GM23248 (cell line): ENCODE measurements around the gene PQBP1. TPM values are rescaled to one million over a fixed set of nuclear protein-coding genes. Genes with fewer than 3 reads are reported as not detected.
"Not testable (repeated sequence)": the region's sequence is repeated elsewhere in the genome, so short reads cannot be mapped to it uniquely, and the experiment has no call there.

Source experiments
- DNase-seq: peaks from one replicate; pipeline ENCODE4 v3.0.0-alpha.2; 2015
- H2AFZ ChIP-seq: fragments of 200-600 bp; sonication (generic); 2 replicates; pipeline ENCODE4 v1.6.1; 2016; ENCODE audit warnings: antibody characterized with exemption
- H3F3A ChIP-seq: fragments of 200-600 bp; sonication (generic); 2 replicates; pipeline ENCODE4 v1.6.1; 2016; ENCODE audit warnings: mild to moderate bottlenecking, antibody characterized with exemption, mixed run types; ENCODE audit not compliant: insufficient read depth
- H3K27ac ChIP-seq: fragments of 200-600 bp; sonication (generic); 2 replicates; pipeline ENCODE4 v1.5.1; 2016; ENCODE audit warnings: mild to moderate bottlenecking
- H3K27me3 ChIP-seq: fragments of 200-600 bp; sonication (generic); replicated peaks from 2 replicates; pipeline ENCODE4 v1.6.1; 2016; ENCODE audit warnings: mild to moderate bottlenecking; ENCODE audit not compliant: insufficient read depth
- H3K36me3 ChIP-seq: fragments of 200-600 bp; sonication (generic); 2 replicates; pipeline ENCODE4 v1.6.1; 2016; ENCODE audit warnings: low read depth, mild to moderate bottlenecking
- H3K4me1 ChIP-seq: fragments of 200-600 bp; sonication (generic); 2 replicates; pipeline ENCODE4 v1.6.1; 2016; ENCODE audit warnings: mild to moderate bottlenecking; ENCODE audit not compliant: insufficient read depth
- H3K4me2 ChIP-seq: fragments of 200-600 bp; sonication (generic); one replicate; pipeline ENCODE4 v1.6.1; 2016; ENCODE audit warnings: mild to moderate bottlenecking; ENCODE audit not compliant: unreplicated experiment
- H3K4me3 ChIP-seq: fragments of 200-600 bp; sonication (generic); 2 replicates; pipeline ENCODE4 v1.5.1; 2016; ENCODE audit warnings: mild to moderate bottlenecking
- H3K79me2 ChIP-seq: fragments of 200-600 bp; sonication (generic); 2 replicates; pipeline ENCODE4 v1.6.1; 2016; ENCODE audit warnings: mild to moderate bottlenecking; ENCODE audit not compliant: insufficient read depth
- H3K9ac ChIP-seq: fragments of 200-600 bp; sonication (generic); 2 replicates; pipeline ENCODE4 v1.6.1; 2016; ENCODE audit warnings: mild to moderate bottlenecking
- H3K9me2 ChIP-seq: fragments of 200-600 bp; sonication (generic); 2 replicates; pipeline ENCODE4 v1.6.1; 2016; ENCODE audit warnings: mixed run types, mild to moderate bottlenecking, moderate library complexity; ENCODE audit not compliant: insufficient read depth
- H3K9me3 ChIP-seq: fragments of 200-600 bp; sonication (generic); one replicate; pipeline ENCODE4 v1.6.1; 2017; ENCODE audit warnings: low read depth
- H4K20me1 ChIP-seq: fragments of 200-600 bp; sonication (generic); 2 replicates; pipeline ENCODE4 v1.6.0; 2016; ENCODE audit not compliant: insufficient read depth
- EZH2 ChIP-seq: fragments of 200-600 bp; sonication (generic); IDR thresholded peaks from 2 replicates; pipeline ENCODE4 v1.6.1; 2018; ENCODE audit warnings: antibody characterized with exemption, mild to moderate bottlenecking; ENCODE audit not compliant: insufficient read depth, poor library complexity, severe bottlenecking
- EZH2phosphoT487 ChIP-seq: fragments of 200-600 bp; sonication (generic); IDR thresholded peaks from 2 replicates; pipeline ENCODE4 v1.6.1; 2018; ENCODE audit warnings: antibody characterized with exemption, moderate library complexity, mild to moderate bottlenecking, low read depth; ENCODE audit not compliant: insufficient read depth
- WGBS, 2 experiments: methylation state at CpG; one replicate each; pipeline ENCODE4 v1.1.6; 2015 to 2017; ENCODE audit warnings: low lambda C conversion rate in 2 of 2, low coverage in 1 of 2; ENCODE audit errors: missing lambda C conversion rate in 2 of 2; 5-methylcytosine and 5-hydroxymethylcytosine counted together
- in situ Hi-C: fragments of 300-500 bp; cut with MboI; formaldehyde crosslinking; loops from 2 replicates; pipeline ENCODE4 v1.15.0; 2020
- polyA plus RNA-seq: library from polyadenylated mRNA; unstranded; fragments of >200 nt; fragmentation: Nextera tagmentation; extraction: Ambion mirVana; gene quantifications from 2 replicates; pipeline ENCODE4 v1.2.1, GENCODE V29; 2016
- total RNA-seq: library from RNA; depleted of rRNA; stranded (reverse); fragments of >200 nt; shearing (Covaris generic); gene quantifications from 2 replicates; pipeline ENCODE4 v1.2.3, GENCODE V29; 2014; rRNA removed

Gene PQBP1
- 18.1 and 30.3 TPM in 2 replicates for total RNA-seq
- 45.4 and 49.7 TPM in 2 replicates for polyA plus RNA-seq

GRCh38 chrX:48897625-48898306, at the start of gene PQBP1, which contains the start of gene TIMM17B:
TSS of gene PQBP1 (plus strand) at chrX:48897930. CDS start at chrX:48898510, 580 bp downstream.
TSS of gene TIMM17B (minus strand) at chrX:48897768. CDS start at chrX:48897749, 19 bp downstream.
- peaks cover 44% of the 10 kb centered on the region for H3K79me2 ChIP-seq
- peak within 1 kb of the TSS; percentile 94 for H3K9ac ChIP-seq
- in situ Hi-C loops: no loop called here
- H4K20me1 ChIP-seq: no peaks in the 10 kb centered on the region
- TF ChIP-seq EZH2phosphoT487 (no peak), EZH2 (no peak)
- H3K27me3 ChIP-seq: no peaks in the 10 kb centered on the region
- peak within 1 kb of the TSS; percentile 90 for H3K27ac ChIP-seq
- no peaks in the 10 kb centered on the region for H3F3A ChIP-seq
- DNase-seq: peak; percentile 95
- peak within 1 kb of the TSS; percentile 88 for H2AFZ ChIP-seq
- 1 to 2% methylated on average over 15 to 33 of the region's 49 CpGs for WGBS, 2 experiments
- no peaks in the 10 kb centered on the region for H3K9me2 ChIP-seq
- H3K36me3 ChIP-seq: no peaks in the 10 kb centered on the region
- H3K4me1 ChIP-seq: 0 out of 2 replicates have a peak, but pooled peaks cover 4% of the 10 kb centered on the region
- no peaks in the 10 kb centered on the region for H3K9me3 ChIP-seq
- H3K4me3 ChIP-seq: peak within 1 kb of the TSS; percentile 79
- peak within 1 kb of the TSS; percentile 91 for H3K4me2 ChIP-seq

GRCh38 chrX:48848847-48849246, 48.9 kb upstream of the PQBP1 start:
- H3K4me1 ChIP-seq: no peaks in the 10 kb centered on the region
- H3K4me2 ChIP-seq: no peak overlapping the region
- no peak for TF ChIP-seq EZH2
- H3K4me3 ChIP-seq: no peak overlapping the region
- no peaks in the 10 kb centered on the region for H3K36me3 ChIP-seq
- H3K79me2 ChIP-seq: no peaks in the 10 kb centered on the region
- 6 to 7% methylated on average over 1 of the region's 1 CpG for WGBS, 2 experiments
- in situ Hi-C loops: no loop called here
- H3F3A ChIP-seq: no peaks in the 10 kb centered on the region
- H3K9ac ChIP-seq: no peak overlapping the region
- H3K9me2 ChIP-seq: no peaks in the 10 kb centered on the region
- no peak for DNase-seq
- no peaks in the 10 kb centered on the region for H4K20me1 ChIP-seq
- no peak overlapping the region for H2AFZ ChIP-seq
- H3K27ac ChIP-seq: no peak overlapping the region
- H3K9me3 ChIP-seq: no peaks in the 10 kb centered on the region
- H3K27me3 ChIP-seq: no peaks in the 10 kb centered on the region

- Histone ChIP-seq H3K4me1 (no peaks in the 10 kb centered on the region), H4K20me1 (no peaks in the 10 kb centered on the region), H3K9me2 (no peaks in the 10 kb centered on the region), H3F3A (no peaks in the 10 kb centered on the region), H3K79me2 (no peaks in the 10 kb centered on the region), H2AFZ (no peak overlapping the region), H3K4me3 (no peak overlapping the region), H3K27ac (no peak overlapping the region), H3K27me3 (no peaks in the 10 kb centered on the region), H3K36me3 (no peaks in the 10 kb centered on the region), H3K9ac (no peak overlapping the region), H3K4me2 (no peak overlapping the region), H3K9me3 (no peaks in the 10 kb centered on the region)
- no peak for DNase-seq
- 36 to 43% methylated on average over 5 to 6 of the region's 7 CpGs for WGBS, 2 experiments
- no peak for TF ChIP-seq EZH2
- TF ChIP-seq EZH2phosphoT487: no peak
- in situ Hi-C loops: no loop called here
Observed at GRCh38 chrX:48852857-48853256, 44.9 kb upstream of the PQBP1 start.

GRCh38 chrX:48853494-48853893, 44.2 kb upstream of the PQBP1 start:
- H4K20me1 ChIP-seq, H3F3A ChIP-seq, H3K9me2 ChIP-seq, H3K9ac ChIP-seq, H3K27me3 ChIP-seq, H2AFZ ChIP-seq, in situ Hi-C loops, H3K4me3 ChIP-seq, H3K4me2 ChIP-seq, H3K27ac ChIP-seq, H3K36me3 ChIP-seq, DNase-seq, H3K79me2 ChIP-seq, H3K9me3 ChIP-seq, H3K4me1 ChIP-seq: not testable (repeated sequence)

- 79 to 81% methylated on average over 12 of the region's 12 CpGs for WGBS, 2 experiments
- in situ Hi-C loops, H3K9ac ChIP-seq, H2AFZ ChIP-seq, H3K4me2 ChIP-seq, H3K36me3 ChIP-seq, H3K4me1 ChIP-seq, H3K9me3 ChIP-seq, H3F3A ChIP-seq, H3K79me2 ChIP-seq, H3K4me3 ChIP-seq, H3K27me3 ChIP-seq, H3K27ac ChIP-seq, H4K20me1 ChIP-seq, H3K9me2 ChIP-seq, DNase-seq: not testable (repeated sequence)
Observed at GRCh38 chrX:48854121-48854804, 43.5 kb upstream of the PQBP1 start.
